ENCODE data around the gene ELK4.

DNA sequence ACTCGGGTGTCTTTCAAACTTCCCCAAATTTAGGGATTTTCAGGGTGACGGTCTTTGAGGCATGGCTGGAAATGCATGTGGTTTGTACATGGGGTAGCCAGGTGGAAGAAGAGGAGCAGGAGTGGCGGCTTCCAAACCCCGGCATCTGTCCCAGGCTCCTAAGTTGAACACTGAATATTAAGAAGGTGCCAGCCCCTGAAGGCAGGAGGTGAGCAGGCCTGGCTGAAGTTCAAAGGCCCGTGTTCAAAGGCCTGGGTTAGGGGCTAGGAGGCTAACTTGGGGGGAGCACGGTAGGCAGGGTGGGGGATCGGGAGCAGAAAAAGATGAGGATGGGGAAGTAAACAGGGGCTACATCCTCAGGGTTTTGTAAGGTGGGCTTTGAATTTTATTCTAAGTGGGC lies 42.8 kb downstream of the ELK4 start:
- TF ChIP-seq, protein P1, sequence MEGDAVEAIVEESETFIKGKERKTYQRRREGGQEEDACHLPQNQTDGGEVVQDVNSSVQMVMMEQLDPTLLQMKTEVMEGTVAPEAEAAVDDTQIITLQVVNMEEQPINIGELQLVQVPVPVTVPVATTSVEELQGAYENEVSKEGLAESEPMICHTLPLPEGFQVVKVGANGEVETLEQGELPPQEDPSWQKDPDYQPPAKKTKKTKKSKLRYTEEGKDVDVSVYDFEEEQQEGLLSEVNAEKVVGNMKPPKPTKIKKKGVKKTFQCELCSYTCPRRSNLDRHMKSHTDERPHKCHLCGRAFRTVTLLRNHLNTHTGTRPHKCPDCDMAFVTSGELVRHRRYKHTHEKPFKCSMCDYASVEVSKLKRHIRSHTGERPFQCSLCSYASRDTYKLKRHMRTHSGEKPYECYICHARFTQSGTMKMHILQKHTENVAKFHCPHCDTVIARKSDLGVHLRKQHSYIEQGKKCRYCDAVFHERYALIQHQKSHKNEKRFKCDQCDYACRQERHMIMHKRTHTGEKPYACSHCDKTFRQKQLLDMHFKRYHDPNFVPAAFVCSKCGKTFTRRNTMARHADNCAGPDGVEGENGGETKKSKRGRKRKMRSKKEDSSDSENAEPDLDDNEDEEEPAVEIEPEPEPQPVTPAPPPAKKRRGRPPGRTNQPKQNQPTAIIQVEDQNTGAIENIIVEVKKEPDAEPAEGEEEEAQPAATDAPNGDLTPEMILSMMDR (IDR thresholded peaks at IDR 0.05): no peak
- TF ChIP-seq POLR2A (IDR thresholded peaks at IDR 0.05): no peak
